GM12878 (cell line): Measurements from ENCODE around the gene GPSM1. TPM values are rescaled to one million over a fixed set of nuclear protein-coding genes. Genes with fewer than 3 reads are reported as not detected.

ENCODE experiments used
- ATAC-seq: fragments of 200-7000 bp; cut with Tn5 transposase; 3 replicates; pipeline ENCODE4 v1.9.1; 2020; ENCODE audit warnings: mild to moderate bottlenecking, moderate library complexity
- BruUV-seq: library from RNA; stranded (reverse); fragments of 400-500 nt; replicated peaks from 2 replicates; lab custom pipeline; 2021; lab: Mats Ljungman, UMichigan
- CTCF ChIA-PET: fragments of 300-600 bp; sonication (Branson Sonifier 250); formaldehyde crosslinking; extraction: SDS; loops from one replicate; lab custom pipeline; 2021; ENCODE audit warnings: inconsistent platforms; lab: Yijun Ruan, JAX
- POLR2A ChIA-PET: fragments of 350-600 bp; formaldehyde crosslinking; extraction: SDS; loops from one replicate; lab custom pipeline; 2021; ENCODE audit warnings: inconsistent platforms; lab: Charles Lee
- RAD21 ChIA-PET: fragments of 300-600 bp; sonication (Branson Sonifier 250); formaldehyde crosslinking; loops from one replicate; lab custom pipeline; 2023; ENCODE audit warnings: antibody characterized with exemption; ENCODE audit not compliant: unreplicated experiment; lab: Charles Lee
- SMC1A ChIA-PET: fragments of 300-600 bp; sonication (Branson Sonifier 250); formaldehyde crosslinking; loops from one replicate; lab custom pipeline; 2023; ENCODE audit not compliant: unreplicated experiment, uncharacterized antibody; lab: Charles Lee
- DNase-seq: peaks from one replicate; pipeline ENCODE4 v3.0.0-alpha.2; 2011; ENCODE audit warnings: low read depth, low spot score
- FAIRE-seq: peaks from 3 replicates; lab custom pipeline; 2011; peaks lifted over from hg19 to GRCh38; lab: Jason Lieb, UNC
- H2AFZ ChIP-seq: 2 replicates; pipeline ENCODE4 v1.6.0; 2011; ENCODE audit warnings: low read depth, low read length, control low read depth; ENCODE audit not compliant: control insufficient read depth
- H3K27ac ChIP-seq: 2 replicates; pipeline ENCODE4 v1.5.1; 2011; ENCODE audit warnings: control low read depth; ENCODE audit not compliant: control insufficient read depth, insufficient read depth
- H3K27me3 ChIP-seq, 2 experiments: replicated peaks in 1 of 2; 2 replicates each; pipeline versions ENCODE4 v1.6.0 to v1.6.1; 2011; ENCODE audit warnings: low read length in 1 of 2; ENCODE audit not compliant: control insufficient read depth in 2 of 2, insufficient read depth in 2 of 2
- H3K36me3 ChIP-seq, 2 experiments: 2 replicates each; pipeline ENCODE4 v1.5.1; 2011; ENCODE audit warnings: low read length in 1 of 2; ENCODE audit not compliant: control insufficient read depth in 2 of 2, insufficient read depth in 2 of 2
- H3K4me1 ChIP-seq: 2 replicates; pipeline ENCODE4 v1.6.1; 2011; ENCODE audit warnings: mild to moderate bottlenecking, low read length, moderate library complexity, mixed read lengths; ENCODE audit not compliant: control insufficient read depth, insufficient read depth
- H3K4me2 ChIP-seq: 2 replicates; pipeline ENCODE4 v1.6.0; 2011; ENCODE audit warnings: control low read depth; ENCODE audit not compliant: control insufficient read depth, insufficient read depth
- H3K4me3 ChIP-seq: fragments of 200-600 bp; sonication (generic); 2 replicates; pipeline ENCODE4 v1.5.1; 2016
- H3K79me2 ChIP-seq: 2 replicates; pipeline ENCODE4 v1.6.0; 2011; ENCODE audit warnings: low read length; ENCODE audit not compliant: control insufficient read depth, insufficient read depth
- H3K9ac ChIP-seq: 2 replicates; pipeline ENCODE4 v1.8.0; 2011; ENCODE audit warnings: low read length, control low read depth, mixed read lengths; ENCODE audit not compliant: control insufficient read depth, insufficient read depth
- H3K9me3 ChIP-seq: replicated peaks from 3 replicates; pipeline ENCODE4 v1.5.1; 2011; ENCODE audit warnings: mild to moderate bottlenecking, low read length; ENCODE audit not compliant: control insufficient read depth, insufficient read depth
- H4K20me1 ChIP-seq: 2 replicates; pipeline ENCODE4 v1.6.0; 2011; ENCODE audit not compliant: control insufficient read depth, insufficient read depth
- IRF4 ChIP-seq: IDR thresholded peaks from 2 replicates; pipeline ENCODE4 v1.6.1; 2011; ENCODE audit warnings: low read depth, low read length
- NFYA ChIP-seq: IDR thresholded peaks from 2 replicates; pipeline ENCODE4 v1.6.1; 2011; ENCODE audit warnings: low read depth, mild to moderate bottlenecking, low read length, improper control_type of control experiment, borderline replicate concordance
- POLR2AphosphoS2 ChIP-seq: IDR thresholded peaks from 2 replicates; pipeline ENCODE4 v1.6.1; 2011; ENCODE audit warnings: low read depth, mild to moderate bottlenecking, low read length, improper control_type of control experiment, moderate library complexity
- ZBTB4 ChIP-seq: fragments of 450-650 bp; formaldehyde crosslinking; IDR thresholded peaks from 2 replicates; pipeline ENCODE4 v1.4.0; 2022; ENCODE audit warnings: mild to moderate bottlenecking, moderate library complexity
- WGBS: methylation state at CpG from one replicate; pipeline ENCODE4 v1.1.6; 2016; ENCODE audit warnings: low lambda C conversion rate; ENCODE audit not compliant: insufficient replicate concordance, insufficient coverage; ENCODE audit errors: missing lambda C conversion rate; 5-methylcytosine and 5-hydroxymethylcytosine counted together
- in situ Hi-C: fragments of 300-500 bp; cut with MboI; formaldehyde crosslinking; loops from 9 replicates; pipeline ENCODE4 v1.14.3; 2018; ENCODE audit warnings: mixed read lengths
- intact Hi-C: fragments of 100-400 bp; cut with micrococcal nuclease; formaldehyde crosslinking; loops from one replicate; pipeline ENCODE4 v1.14.2; 2022; ENCODE audit not compliant: unreplicated experiment
- polyA plus RNA-seq, 11 experiments: library from polyadenylated mRNA; depleted of rRNA in 4 of 11; unstranded in 6 of 11; stranded (reverse) in 5 of 11; fragments of >200 nt; fragmentation: Nextera tagmentation in 4 of 11; fragmentation: Illumina TruSeq in 1 of 11; extraction: Ambion mirVana in 4 of 11; extraction: Trizol in 1 of 11; gene quantifications; 1 replicate in 1 of 11; 2 replicates in 10 of 11; pipeline versions ENCODE4 v1.2.1 to v1.2.3, GENCODE V29; 2011 to 2016; ENCODE audit warnings: inconsistent platforms in 2 of 11, missing spikeins in 2 of 11, low read depth in 1 of 11
- total RNA-seq, 4 experiments: library from RNA; depleted of rRNA in 3 of 4; stranded (reverse); fragments of >200 nt in 3 of 4; fragmentation: Illumina TruSeq in 1 of 4; extraction: Trizol in 1 of 4; gene quantifications; 2 replicates each; pipeline versions ENCODE4 v1.2.1 to v1.2.3, GENCODE V29; 2013 to 2021

The GPSM1 gene
- total and polyA plus RNA-seq, 10 of the 15 experiments (the other 5 are each of a cell fraction or from before 2014, with no cell fraction given) = 0.04 to 0.10 (median 0.10) TPM; not detected in 7

GRCh38 chr9:136314944-136315343 is 12.4 kb upstream of the GPSM1 start:
- no peaks in the 10 kb centered on the region for H3K4me1 ChIP-seq
- H3K9ac ChIP-seq = no peak overlapping the region
- 30% methylated on average over 4 of the region's 4 CpGs for WGBS

More at GRCh38 chr9:136314944-136315343, 12.4 kb upstream of the GPSM1 start:
- in situ Hi-C loops (no loop called here), intact Hi-C loops (no loop called here)
- SMC1A ChIA-PET = no interaction called here
- Histone ChIP-seq H3K9me3 (peaks cover 8% of the 10 kb centered on the region; the same call in 2 of the 3 replicates), H3K27me3 (peaks cover 0 to 5% of the 10 kb centered on the region in 2 experiments), H4K20me1 (no peaks in the 10 kb centered on the region), H3K79me2 (no peaks in the 10 kb centered on the region), H3K4me2 (no peak overlapping the region), H3K27ac (no peak overlapping the region), H2AFZ (no peak overlapping the region), H3K4me3 (no peak overlapping the region), H3K36me3 (no peaks in the 10 kb centered on the region)
- RAD21 ChIA-PET = no interaction called here
- BruUV-seq = no TSS peak
- DNase-seq (no peak), ATAC-seq (no peak), FAIRE-seq (no peak)
- POLR2A ChIA-PET = no interaction called here
- TF ChIP-seq NFYA (no peak), POLR2AphosphoS2 (no peak), IRF4 (no peak), ZBTB4 (no peak)
- CTCF ChIA-PET = no interaction called here
